ENCODE measurements around the gene TMEM59. TPM values are rescaled to one million over a fixed set of nuclear protein-coding genes. Genes with fewer than 3 reads are reported as not detected.
A peak's percentile ranks its signal among the peaks of the same experiment; 100 is the strongest.

Gene TMEM59
- total and polyA plus RNA-seq, 4 donors: 266 to 356 (median 305) TPM

- H3K36me3 ChIP-seq (ENCODE audit: control insufficient read depth in 1 of 2, insufficient read depth in 2 of 2, low read length in 1 of 2): peaks cover 0 to 2% of the 10 kb centered on the region in 2 donors
- 85 to 89% methylated on average over 4 of the region's 4 CpGs for WGBS, 2 donors
- H3K4me3 ChIP-seq (ENCODE audit: low read length in 2 of 2): no peak overlapping the region
- H3K9me3 ChIP-seq (ENCODE audit: control insufficient read depth, low read length): no peaks in the 10 kb centered on the region
- DNase-seq (no peak), ATAC-seq (ENCODE audit: low FRiP score) (no peak)
- H3K27me3 ChIP-seq (ENCODE audit: control insufficient read depth in 1 of 2, insufficient read depth in 2 of 2, low read length in 1 of 2): no peaks in the 10 kb centered on the region
- no peaks in the 10 kb centered on the region for H3K4me1 ChIP-seq (ENCODE audit: control insufficient read depth in 1 of 2, insufficient read depth in 2 of 2, low read length in 2 of 2)
- H3K27ac ChIP-seq (ENCODE audit: low read depth in 1 of 2, low read length in 2 of 2): no peak overlapping the region
- intact Hi-C loops (cut with DNase I): no loop called here
Observed at GRCh38 chr1:54094001-54094729, 41.2 kb upstream of the TMEM59 start.

GRCh38 chr1:54091666-54092065 is 38.7 kb upstream of the TMEM59 start:
- intact Hi-C loops (cut with DNase I): no loop called here
- Histone ChIP-seq H3K27ac (ENCODE audit: low read depth in 1 of 2, low read length in 2 of 2) (no peak overlapping the region), H3K9me3 (ENCODE audit: control insufficient read depth, low read length) (no peaks in the 10 kb centered on the region), H3K4me1 (ENCODE audit: control insufficient read depth in 1 of 2, insufficient read depth in 2 of 2, low read length in 2 of 2) (no peaks in the 10 kb centered on the region), H3K4me3 (ENCODE audit: low read length in 2 of 2) (no peak overlapping the region), H3K36me3 (ENCODE audit: control insufficient read depth in 1 of 2, insufficient read depth in 2 of 2, low read length in 1 of 2) (peaks cover 0 to 4% of the 10 kb centered on the region in 2 donors), H3K27me3 (ENCODE audit: control insufficient read depth in 1 of 2, insufficient read depth in 2 of 2, low read length in 1 of 2) (no peaks in the 10 kb centered on the region)
- no peak for ATAC-seq (ENCODE audit: low FRiP score)
- DNase-seq: no peak
- WGBS, 2 donors: 91 to 94% methylated on average over 3 of the region's 3 CpGs

GRCh38 chr1:54088385-54088784 is 35.4 kb upstream of the TMEM59 start:
- Histone ChIP-seq H3K27ac (ENCODE audit: low read depth in 1 of 2, low read length in 2 of 2) (no peak overlapping the region), H3K4me1 (ENCODE audit: control insufficient read depth in 1 of 2, insufficient read depth in 2 of 2, low read length in 2 of 2) (no peaks in the 10 kb centered on the region), H3K27me3 (ENCODE audit: control insufficient read depth in 1 of 2, insufficient read depth in 2 of 2, low read length in 1 of 2) (no peaks in the 10 kb centered on the region), H3K9me3 (ENCODE audit: control insufficient read depth, low read length) (no peaks in the 10 kb centered on the region), H3K36me3 (ENCODE audit: control insufficient read depth in 1 of 2, insufficient read depth in 2 of 2, low read length in 1 of 2) (peaks cover 0 to 4% of the 10 kb centered on the region in 2 donors), H3K4me3 (ENCODE audit: low read length in 2 of 2) (no peak overlapping the region)
- WGBS, 2 donors: 91 to 93% methylated on average over 5 of the region's 5 CpGs
- intact Hi-C loops (cut with DNase I): no loop called here
- ATAC-seq (ENCODE audit: low FRiP score) (no peak), DNase-seq (no peak)

GRCh38 chr1:54086754-54087153 is 33.8 kb upstream of the TMEM59 start:
- no peaks in the 10 kb centered on the region for H3K4me1 ChIP-seq (ENCODE audit: control insufficient read depth in 1 of 2, insufficient read depth in 2 of 2, low read length in 2 of 2)
- intact Hi-C loops (cut with DNase I): no loop called here
- H3K36me3 ChIP-seq (ENCODE audit: control insufficient read depth in 1 of 2, insufficient read depth in 2 of 2, low read length in 1 of 2): peaks cover 0 to 4% of the 10 kb centered on the region in 2 donors
- no peak overlapping the region for H3K27ac ChIP-seq (ENCODE audit: low read depth in 1 of 2, low read length in 2 of 2)
- 94 to 100% methylated on average over 1 of the region's 1 CpG for WGBS, 2 donors
- no peak overlapping the region for H3K4me3 ChIP-seq (ENCODE audit: low read length in 2 of 2)
- H3K27me3 ChIP-seq (ENCODE audit: control insufficient read depth in 1 of 2, insufficient read depth in 2 of 2, low read length in 1 of 2): no peaks in the 10 kb centered on the region
- ATAC-seq (ENCODE audit: low FRiP score) (no peak), DNase-seq (no peak)
- H3K9me3 ChIP-seq (ENCODE audit: control insufficient read depth, low read length): no peaks in the 10 kb centered on the region

- H3K27ac ChIP-seq (ENCODE audit: low read depth in 1 of 2, low read length in 2 of 2): no peak overlapping the region
- intact Hi-C loops (cut with DNase I): no loop called here
- peaks cover 0 to 3% of the 10 kb centered on the region in 2 donors for H3K36me3 ChIP-seq (ENCODE audit: control insufficient read depth in 1 of 2, insufficient read depth in 2 of 2, low read length in 1 of 2)
- no peak overlapping the region for H3K4me3 ChIP-seq (ENCODE audit: low read length in 2 of 2)
- H3K9me3 ChIP-seq (ENCODE audit: control insufficient read depth, low read length): no peaks in the 10 kb centered on the region
- no peaks in the 10 kb centered on the region for H3K4me1 ChIP-seq (ENCODE audit: control insufficient read depth in 1 of 2, insufficient read depth in 2 of 2, low read length in 2 of 2)
- no peak for ATAC-seq (ENCODE audit: low FRiP score)
- 85 to 93% methylated on average over 2 of the region's 2 CpGs for WGBS, 2 donors
- no peak for DNase-seq
- no peaks in the 10 kb centered on the region for H3K27me3 ChIP-seq (ENCODE audit: control insufficient read depth in 1 of 2, insufficient read depth in 2 of 2, low read length in 1 of 2)
Observed at GRCh38 chr1:54084794-54085193, 31.8 kb upstream of the TMEM59 start.

GRCh38 chr1:54081306-54082270 is 28.6 kb upstream of the TMEM59 start:
- H3K27me3 ChIP-seq (ENCODE audit: control insufficient read depth in 1 of 2, insufficient read depth in 2 of 2, low read length in 1 of 2): no peaks in the 10 kb centered on the region
- H3K9me3 ChIP-seq (ENCODE audit: control insufficient read depth, low read length): no peaks in the 10 kb centered on the region
- H3K36me3 ChIP-seq (ENCODE audit: control insufficient read depth in 1 of 2, insufficient read depth in 2 of 2, low read length in 1 of 2): no peaks in the 10 kb centered on the region
- WGBS, 2 donors: 82 to 85% methylated on average over 8 of the region's 8 CpGs
- no peaks in the 10 kb centered on the region for H3K4me1 ChIP-seq (ENCODE audit: control insufficient read depth in 1 of 2, insufficient read depth in 2 of 2, low read length in 2 of 2)
- peak; percentile 57 for ATAC-seq (ENCODE audit: low FRiP score)
- H3K4me3 ChIP-seq (ENCODE audit: low read length in 2 of 2): no peak overlapping the region
- intact Hi-C loops (cut with DNase I): no loop called here
- peak; percentile 69 to 79 for DNase-seq
- H3K27ac ChIP-seq (ENCODE audit: low read depth in 1 of 2, low read length in 2 of 2): no peak overlapping the region

- intact Hi-C loops (cut with DNase I): no loop called here
- no peaks in the 10 kb centered on the region for H3K36me3 ChIP-seq (ENCODE audit: control insufficient read depth in 1 of 2, insufficient read depth in 2 of 2, low read length in 1 of 2)
- DNase-seq: no peak
- H3K27me3 ChIP-seq (ENCODE audit: control insufficient read depth in 1 of 2, insufficient read depth in 2 of 2, low read length in 1 of 2): no peaks in the 10 kb centered on the region
- H3K9me3 ChIP-seq (ENCODE audit: control insufficient read depth, low read length): no peaks in the 10 kb centered on the region
- H3K4me3 ChIP-seq (ENCODE audit: low read length in 2 of 2): no peak overlapping the region
- no peak overlapping the region for H3K27ac ChIP-seq (ENCODE audit: low read depth in 1 of 2, low read length in 2 of 2)
- ATAC-seq (ENCODE audit: low FRiP score): no peak
- no peaks in the 10 kb centered on the region for H3K4me1 ChIP-seq (ENCODE audit: control insufficient read depth in 1 of 2, insufficient read depth in 2 of 2, low read length in 2 of 2)
- 84 to 93% methylated on average over 2 of the region's 2 CpGs for WGBS, 2 donors
Observed at GRCh38 chr1:54080598-54081049, 27.6 kb upstream of the TMEM59 start.

- ATAC-seq (ENCODE audit: low FRiP score) (no peak), DNase-seq (no peak)
- no peaks in the 10 kb centered on the region for H3K9me3 ChIP-seq (ENCODE audit: control insufficient read depth, low read length)
- H3K27ac ChIP-seq (ENCODE audit: low read depth in 1 of 2, low read length in 2 of 2): no peak overlapping the region
- no peaks in the 10 kb centered on the region for H3K4me1 ChIP-seq (ENCODE audit: control insufficient read depth in 1 of 2, insufficient read depth in 2 of 2, low read length in 2 of 2)
- H3K36me3 ChIP-seq (ENCODE audit: control insufficient read depth in 1 of 2, insufficient read depth in 2 of 2, low read length in 1 of 2): no peaks in the 10 kb centered on the region
- no peaks in the 10 kb centered on the region for H3K27me3 ChIP-seq (ENCODE audit: control insufficient read depth in 1 of 2, insufficient read depth in 2 of 2, low read length in 1 of 2)
- intact Hi-C loops (cut with DNase I): loop anchor here in 1 of 2 donors (10.0 kb wide), 1 partner anchor 737 kb away; no protein-coding TSS in a partner anchor
- no peak overlapping the region for H3K4me3 ChIP-seq (ENCODE audit: low read length in 2 of 2)
Observed at GRCh38 chr1:54077359-54077758, 24.4 kb upstream of the TMEM59 start.

Data from aorta (tissue), 5 donors.